Measurements from ENCODE around the gene DSPP.

The DSPP gene

GRCh38 chr4:87632469-87632868, 24.1 kb downstream of the DSPP start:
- no peak for DNase-seq

DNA sequence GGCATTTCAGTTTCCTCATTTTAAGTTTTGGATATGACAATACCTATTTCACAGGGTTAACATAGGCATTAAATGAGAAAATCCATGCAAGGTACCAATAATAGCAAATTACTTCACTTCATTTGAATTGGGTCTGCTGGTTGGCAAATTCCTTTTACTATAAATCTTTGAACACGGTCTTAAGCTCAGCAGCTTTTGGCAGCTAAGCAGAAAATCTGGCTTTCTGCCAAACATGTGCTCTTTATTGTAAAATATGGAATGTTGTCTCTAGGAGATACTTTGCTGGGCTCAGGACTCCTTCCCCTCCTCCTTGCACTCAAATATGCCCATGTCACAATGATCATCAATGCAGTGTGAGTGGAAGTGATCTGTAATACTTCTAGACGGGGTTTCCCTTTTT, 24.9 kb downstream of the DSPP start:
- no peak for DNase-seq

GRCh38 chr4:87644286-87644685, 36.0 kb downstream of the DSPP start:
- DNase-seq, result no peak

DNA sequence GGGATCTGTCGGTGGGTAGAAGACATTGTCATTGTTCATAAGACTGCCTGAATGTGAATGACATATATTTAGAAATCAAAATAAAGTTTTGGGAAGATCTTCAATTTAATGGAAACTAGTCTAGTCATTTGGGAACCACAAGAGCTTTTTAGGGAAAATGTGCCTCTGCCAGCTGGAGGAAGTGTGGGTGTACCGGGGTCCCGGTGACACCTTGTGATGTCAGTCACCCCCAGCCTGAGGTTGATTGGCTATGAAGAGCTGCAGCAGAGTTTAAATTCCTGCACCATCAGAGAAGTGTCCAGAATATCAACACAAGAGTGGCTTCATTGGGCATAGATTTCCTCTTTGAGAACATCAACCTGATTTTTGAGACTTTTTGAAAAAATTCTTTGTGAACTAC, 41.7 kb downstream of the DSPP start, which contains the start of gene DMP1:
TSS of gene DMP1 (plus strand) at position 301 of the 400 bp plus-strand sequence. CDS start 6,213 bp downstream, outside the sequence.
- no peak for DNase-seq

DNA sequence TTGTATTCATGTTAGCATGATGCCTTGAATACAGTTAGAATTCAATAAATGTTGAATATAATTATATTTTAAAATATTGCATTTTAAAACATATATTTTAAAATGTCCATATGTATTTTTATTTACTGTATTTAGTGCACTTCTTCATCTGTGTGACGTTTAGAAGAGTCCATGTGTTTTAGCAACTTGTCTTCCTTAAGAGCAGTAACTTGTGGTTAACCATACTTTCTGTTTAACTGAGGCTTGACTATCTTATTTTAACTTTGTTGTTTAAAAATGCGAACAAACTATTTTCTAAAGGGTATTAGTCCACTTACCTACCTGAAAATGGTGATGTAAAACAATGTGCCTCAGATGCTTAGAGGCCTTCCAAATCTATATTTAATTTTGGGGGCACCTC, 42.6 kb downstream of the DSPP start:
- no peak for DNase-seq

GRCh38 chr4:87651941-87652340, 43.6 kb downstream of the DSPP start:
- no peak for DNase-seq

DNA sequence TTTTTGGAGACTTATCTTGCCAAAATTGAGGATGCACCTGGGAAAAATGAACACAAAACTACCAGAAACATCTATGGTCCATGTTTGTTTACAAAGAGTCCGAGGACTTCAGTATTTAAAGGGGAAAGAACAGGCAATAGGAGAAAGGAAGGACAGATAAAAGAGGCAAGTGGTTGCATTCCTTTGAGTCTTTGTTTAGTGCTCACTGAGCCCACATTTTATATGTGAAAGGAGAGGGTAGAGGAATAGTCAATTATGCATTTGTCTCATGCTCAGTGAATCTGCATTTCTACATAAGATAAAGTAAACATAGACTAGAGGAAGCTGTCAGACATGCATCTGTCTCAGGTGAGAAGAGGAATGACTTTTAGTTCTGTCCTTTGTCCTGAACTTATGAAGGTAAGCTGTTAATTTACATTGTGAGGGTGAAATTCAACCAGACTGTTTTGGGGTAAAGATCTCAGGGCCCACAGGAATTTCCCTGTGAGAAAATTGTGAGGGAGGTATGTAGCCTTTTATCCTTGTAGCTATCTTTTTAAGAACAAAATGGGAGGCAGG, 46.2 kb downstream of the DSPP start:
- DNase-seq, result no peak

DNA sequence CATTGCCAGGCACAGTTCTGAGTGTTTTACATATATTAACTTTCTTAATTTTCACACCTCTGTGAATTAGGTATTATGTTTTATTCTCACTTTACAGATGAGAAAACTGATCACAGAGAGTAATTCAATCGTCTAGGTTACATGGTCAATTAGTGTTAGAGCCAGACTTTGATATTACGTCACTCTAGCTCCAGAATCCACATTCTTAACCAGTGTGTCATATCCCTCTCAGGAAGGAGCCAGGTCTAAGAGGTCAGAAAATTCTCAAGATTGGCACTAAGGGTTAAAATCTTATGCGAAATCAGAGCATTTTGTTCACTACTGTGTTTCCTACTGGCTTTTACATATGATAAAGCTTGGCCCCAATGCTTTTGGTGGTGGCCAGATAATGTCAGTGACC, 49.2 kb downstream of the DSPP start:
- no peak for DNase-seq

- no peak for DNase-seq
Observed at GRCh38 chr4:87659247-87659931, 51.1 kb downstream of the DSPP start.

DNA sequence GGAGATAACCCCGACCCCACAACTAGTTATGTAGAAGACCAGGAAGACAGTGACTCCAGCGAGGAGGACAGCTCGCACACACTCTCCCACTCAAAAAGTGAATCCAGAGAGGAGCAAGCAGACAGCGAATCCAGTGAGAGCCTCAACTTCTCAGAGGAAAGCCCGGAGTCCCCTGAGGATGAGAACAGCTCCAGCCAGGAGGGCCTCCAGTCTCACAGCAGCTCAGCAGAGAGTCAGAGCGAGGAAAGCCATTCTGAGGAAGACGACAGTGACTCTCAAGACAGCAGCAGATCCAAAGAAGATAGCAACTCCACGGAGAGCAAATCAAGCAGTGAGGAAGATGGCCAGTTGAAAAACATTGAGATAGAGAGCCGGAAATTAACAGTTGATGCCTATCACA, 54.5 kb downstream of the DSPP start:
- DNase-seq, result no peak

Data from inflammatory macrophage (primary cell).